ENCODE results near the gene SDR42E2. TPM values are rescaled to one million over a fixed set of nuclear protein-coding genes. Genes with fewer than 3 reads are reported as not detected.

Gene SDR42E2
- total and polyA plus RNA-seq, 10 of the 15 experiments (the other 5 are each of a cell fraction or from before 2014, with no cell fraction given): 0.01 to 0.09 (median 0.08) TPM; not detected in 4

GRCh38 chr16:22120440-22120839 lies 41.9 kb upstream of the SDR42E2 start:
- no peak for DNase-seq (ENCODE audit: low read depth, low spot score)
- SMC1A ChIA-PET (ENCODE audit: uncharacterized antibody, unreplicated experiment): interaction anchor here (0.6 to 1.7 kb wide), 2 partner anchors 43 to 68 kb away, joined by 5 read pairs; no protein-coding TSS in a partner anchor
- Histone ChIP-seq H3K4me1 (ENCODE audit: control insufficient read depth, insufficient read depth, low read length) (no peaks in the 10 kb centered on the region), H3K9ac (ENCODE audit: control insufficient read depth, insufficient read depth, low read length) (no peak overlapping the region), H3K9me3 (replicated peaks; ENCODE audit: control insufficient read depth, insufficient read depth, low read length) (no peaks in the 10 kb centered on the region), H4K20me1 (ENCODE audit: control insufficient read depth, insufficient read depth) (no peaks in the 10 kb centered on the region), H2AFZ (ENCODE audit: control insufficient read depth, low read depth, low read length) (no peak overlapping the region), H3K27ac (ENCODE audit: control insufficient read depth, insufficient read depth) (no peak overlapping the region), H3K79me2 (ENCODE audit: control insufficient read depth, insufficient read depth, low read length) (no peaks in the 10 kb centered on the region), H3K36me3 (ENCODE audit: control insufficient read depth in 2 of 2, insufficient read depth in 2 of 2, low read length in 1 of 2) (no peaks in the 10 kb centered on the region), H3K27me3 (replicated peaks in 1 of 2; ENCODE audit: control insufficient read depth in 2 of 2, insufficient read depth in 2 of 2, low read length in 1 of 2) (no peaks in the 10 kb centered on the region), H3K4me3 (no peak overlapping the region), H3K4me2 (ENCODE audit: control insufficient read depth, insufficient read depth) (no peak overlapping the region)
- TF ChIP-seq HDAC2 (IDR thresholded peaks at IDR 0.05): no peak
- TF ChIP-seq ZNF24 (IDR thresholded peaks at IDR 0.05): no peak
- no peak for TF ChIP-seq POU2F2 (IDR thresholded peaks at IDR 0.05; ENCODE audit: borderline replicate concordance, low read depth, low read length)
- TF ChIP-seq FOS (IDR thresholded peaks at IDR 0.05; ENCODE audit: borderline replicate concordance, extremely low read depth, insufficient read length): no peak
- TF ChIP-seq EGR1 (IDR thresholded peaks at IDR 0.05; ENCODE audit: borderline replicate concordance in 1 of 2, low read depth in 2 of 2, low read length in 2 of 2): no peak
- no peak for TF ChIP-seq ATF7 (IDR thresholded peaks at IDR 0.05; ENCODE audit: low read depth)
- no peak for TF ChIP-seq MEF2B (IDR thresholded peaks at IDR 0.05; ENCODE audit: partially characterized antibody, poor library complexity, severe bottlenecking)
- TF ChIP-seq NFYB (IDR thresholded peaks at IDR 0.05; ENCODE audit: insufficient read depth, low read depth, low read length): no peak
- TF ChIP-seq SREBF1 (IDR thresholded peaks at IDR 0.05; ENCODE audit: low read length): no peak
- no peak for TF ChIP-seq MXI1 (IDR thresholded peaks at IDR 0.05; ENCODE audit: low read depth, low read length)
- no peak for TF ChIP-seq E4F1 (IDR thresholded peaks at IDR 0.05; ENCODE audit: borderline replicate concordance, partially characterized antibody)
- TF ChIP-seq HDGF (IDR thresholded peaks at IDR 0.05): no peak
- no peak for TF ChIP-seq TCF7 (IDR thresholded peaks at IDR 0.05; ENCODE audit: borderline replicate concordance)
- no peak for TF ChIP-seq RB1 (IDR thresholded peaks at IDR 0.05; ENCODE audit: borderline replicate concordance)
- TF ChIP-seq LARP7 (IDR thresholded peaks at IDR 0.05): no peak
- TF ChIP-seq RCOR1 (conservative IDR thresholded peaks at IDR 0.05; ENCODE audit: low read depth, low read length): no peak
- in situ Hi-C loops (cut with MboI) (no loop called here), intact Hi-C loops (cut with micrococcal nuclease; ENCODE audit: unreplicated experiment) (no loop called here)
- CTCF ChIA-PET: interaction anchor here (0.8 to 1.8 kb wide), 4 partner anchors 21 to 68 kb away, joined by 3 to 8 read pairs (median 4); no protein-coding TSS in a partner anchor
- POLR2A ChIA-PET: no interaction called here
- BruUV-seq (replicated peaks): no TSS peak
- no peak for ATAC-seq
- RAD21 ChIA-PET (ENCODE audit: unreplicated experiment): interaction anchor here (1.4 kb wide), 1 partner anchor 43 kb away, joined by 4 read pairs; no protein-coding TSS in a partner anchor
- WGBS (ENCODE audit: insufficient coverage, insufficient replicate concordance, low lambda C conversion rate, missing lambda C conversion rate): 47% methylated on average over 3 of the region's 3 CpGs
- FAIRE-seq: no peak

Measured in GM12878 (cell line).